GM12875 (cell line): ENCODE data around the gene PLCL2.
A peak's percentile ranks its signal among the peaks of the same experiment; 100 is the strongest.

Experiments
- H3K4me3 ChIP-seq: one replicate; pipeline ENCODE4 v1.5.1; 2011; ENCODE audit warnings: low read depth, low read length, control low read depth
- TF ChIP-seq, protein P1 (sequence below): IDR thresholded peaks from 2 replicates; pipeline ENCODE4 v1.5.1; 2011; ENCODE audit warnings: low read depth, mild to moderate bottlenecking, control low read depth, inconsistent platforms, low read length, moderate library complexity, borderline replicate concordance; ENCODE audit not compliant: insufficient read depth

The PLCL2 gene

DNA sequence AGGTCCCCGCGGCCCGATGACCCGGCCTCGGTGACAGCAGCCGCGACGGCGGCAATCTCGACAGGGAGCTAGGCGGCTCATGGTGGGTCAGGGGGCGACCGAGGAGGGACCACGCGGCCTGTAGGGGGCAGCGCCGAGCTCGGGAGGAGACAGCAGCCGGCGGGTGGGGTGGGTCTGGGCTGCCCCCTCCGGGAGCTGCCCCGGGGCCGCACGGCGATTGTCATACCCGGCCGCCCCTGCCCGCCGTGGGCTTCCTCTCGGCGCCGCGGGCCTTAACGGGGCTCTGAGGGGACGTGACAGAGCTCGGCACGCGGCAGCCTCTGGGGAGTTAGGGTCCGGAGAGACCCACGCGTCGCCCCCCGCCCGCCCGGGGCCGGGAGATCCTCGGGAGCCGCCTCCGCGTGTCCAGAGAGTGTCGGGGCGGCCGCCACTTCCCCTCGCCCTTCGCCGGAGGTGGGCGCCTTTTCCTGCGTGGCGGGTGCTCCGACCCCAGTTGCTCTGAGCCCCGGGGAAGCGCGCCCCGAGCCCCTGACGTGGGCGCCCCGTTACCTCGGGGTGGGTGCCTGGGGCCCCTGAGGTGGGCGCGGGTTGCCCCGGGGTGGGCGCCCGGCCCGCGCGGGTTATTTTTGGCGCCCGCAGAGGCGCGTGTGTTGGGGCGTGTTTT lies 539 bp upstream of the PLCL2 start:
- TF ChIP-seq, protein P1, sequence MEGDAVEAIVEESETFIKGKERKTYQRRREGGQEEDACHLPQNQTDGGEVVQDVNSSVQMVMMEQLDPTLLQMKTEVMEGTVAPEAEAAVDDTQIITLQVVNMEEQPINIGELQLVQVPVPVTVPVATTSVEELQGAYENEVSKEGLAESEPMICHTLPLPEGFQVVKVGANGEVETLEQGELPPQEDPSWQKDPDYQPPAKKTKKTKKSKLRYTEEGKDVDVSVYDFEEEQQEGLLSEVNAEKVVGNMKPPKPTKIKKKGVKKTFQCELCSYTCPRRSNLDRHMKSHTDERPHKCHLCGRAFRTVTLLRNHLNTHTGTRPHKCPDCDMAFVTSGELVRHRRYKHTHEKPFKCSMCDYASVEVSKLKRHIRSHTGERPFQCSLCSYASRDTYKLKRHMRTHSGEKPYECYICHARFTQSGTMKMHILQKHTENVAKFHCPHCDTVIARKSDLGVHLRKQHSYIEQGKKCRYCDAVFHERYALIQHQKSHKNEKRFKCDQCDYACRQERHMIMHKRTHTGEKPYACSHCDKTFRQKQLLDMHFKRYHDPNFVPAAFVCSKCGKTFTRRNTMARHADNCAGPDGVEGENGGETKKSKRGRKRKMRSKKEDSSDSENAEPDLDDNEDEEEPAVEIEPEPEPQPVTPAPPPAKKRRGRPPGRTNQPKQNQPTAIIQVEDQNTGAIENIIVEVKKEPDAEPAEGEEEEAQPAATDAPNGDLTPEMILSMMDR, result peak; percentile 83
- peak overlapping the region; percentile 79 for H3K4me3 ChIP-seq

DNA sequence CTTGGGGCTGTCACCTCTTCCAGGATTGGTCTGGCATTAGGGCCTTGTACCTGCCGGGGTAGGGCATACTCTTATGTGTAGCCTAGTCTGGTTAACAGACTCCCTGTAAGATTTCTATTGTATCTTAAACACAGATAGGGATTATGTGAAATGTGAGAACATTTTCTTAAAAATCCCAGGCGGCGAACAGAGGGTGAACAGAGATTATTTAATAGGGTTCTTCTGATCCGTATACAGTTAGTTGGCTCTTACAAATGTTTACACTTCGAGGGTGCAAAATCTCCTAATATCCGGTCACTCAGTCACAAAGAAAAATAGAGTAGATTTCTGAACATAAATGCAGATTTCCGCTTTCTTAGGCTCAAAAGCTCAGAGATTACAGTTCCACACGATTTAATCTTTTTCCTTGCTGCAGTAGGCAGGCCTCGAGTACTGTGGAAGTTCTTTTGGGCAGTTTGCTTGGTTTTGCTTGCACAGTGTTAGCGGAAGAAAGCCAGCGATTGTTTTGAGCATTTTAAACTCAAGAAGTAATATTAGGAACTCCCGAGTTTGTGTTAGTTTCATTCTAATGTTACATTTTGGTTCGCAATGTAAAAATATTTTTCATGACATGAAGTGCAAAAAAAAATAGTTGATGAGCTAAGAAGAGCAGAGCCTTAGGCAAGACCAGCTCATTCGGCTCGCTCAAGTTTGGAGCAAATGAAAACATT lies 993 bp downstream of the PLCL2 start:
- TF ChIP-seq, protein P1, result no peak
- peak overlapping the region; percentile 79 for H3K4me3 ChIP-seq

DNA sequence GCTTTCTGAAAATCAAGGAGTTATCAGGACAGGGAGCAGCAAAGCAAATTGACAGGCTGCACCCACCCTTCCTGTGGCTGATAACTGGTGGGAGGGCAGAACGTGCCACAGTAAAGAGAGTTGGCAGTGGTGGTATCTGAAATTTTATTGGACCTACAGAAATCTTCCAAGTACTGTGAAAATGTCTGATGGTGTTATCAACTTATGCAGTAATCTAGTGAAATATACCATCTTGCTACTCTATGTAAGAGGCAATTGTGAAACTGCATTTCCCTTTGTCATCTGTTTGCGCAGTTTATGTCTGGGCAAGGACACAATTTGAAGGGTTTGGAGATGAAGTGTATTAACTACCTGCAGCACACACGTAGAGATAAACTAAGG lies 1.5 kb downstream of the PLCL2 start:
- TF ChIP-seq, protein P1, result no peak
- peak overlapping the region; percentile 79 for H3K4me3 ChIP-seq

DNA sequence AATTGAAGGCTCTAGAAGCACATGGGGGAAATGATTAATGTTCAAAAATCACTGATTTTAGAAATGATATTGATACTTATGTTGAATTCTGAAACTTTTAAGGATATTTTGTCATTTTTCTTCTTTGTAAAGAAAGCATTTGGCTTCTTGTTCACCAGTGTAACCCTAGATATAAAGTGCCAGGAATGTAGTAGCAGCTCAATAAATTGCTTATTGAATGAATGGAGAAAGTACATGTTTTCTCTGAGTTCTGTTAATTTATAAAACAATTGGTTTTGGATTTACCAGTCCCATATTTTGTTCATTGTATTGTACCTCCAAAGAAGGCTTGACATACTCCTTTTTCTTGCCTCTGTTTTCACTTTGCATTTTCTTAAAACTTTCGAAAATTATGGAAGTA lies 2.4 kb downstream of the PLCL2 start:
- no peak overlapping the region for H3K4me3 ChIP-seq
- TF ChIP-seq, protein P1, result no peak

DNA sequence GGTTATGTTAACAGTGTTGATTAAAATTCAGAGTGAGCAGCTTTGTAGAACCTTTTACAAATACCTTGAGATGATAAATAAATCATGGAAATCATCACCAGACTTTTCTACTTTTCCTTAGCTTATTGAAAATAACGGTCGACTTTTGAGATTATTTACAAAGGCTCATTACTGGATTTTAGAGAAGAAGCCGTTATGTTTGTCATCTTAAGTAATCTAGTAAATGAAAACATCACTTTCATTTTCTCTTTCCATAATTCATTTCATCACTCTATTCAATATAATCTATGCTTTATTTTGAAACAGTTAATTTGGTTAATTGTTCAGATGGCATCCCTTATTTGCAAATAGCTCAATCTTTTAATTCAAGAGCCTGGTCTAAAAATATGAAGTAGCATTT lies 3.6 kb downstream of the PLCL2 start:
- TF ChIP-seq, protein P1, result no peak
- peak overlapping the region; percentile 37 for H3K4me3 ChIP-seq

DNA sequence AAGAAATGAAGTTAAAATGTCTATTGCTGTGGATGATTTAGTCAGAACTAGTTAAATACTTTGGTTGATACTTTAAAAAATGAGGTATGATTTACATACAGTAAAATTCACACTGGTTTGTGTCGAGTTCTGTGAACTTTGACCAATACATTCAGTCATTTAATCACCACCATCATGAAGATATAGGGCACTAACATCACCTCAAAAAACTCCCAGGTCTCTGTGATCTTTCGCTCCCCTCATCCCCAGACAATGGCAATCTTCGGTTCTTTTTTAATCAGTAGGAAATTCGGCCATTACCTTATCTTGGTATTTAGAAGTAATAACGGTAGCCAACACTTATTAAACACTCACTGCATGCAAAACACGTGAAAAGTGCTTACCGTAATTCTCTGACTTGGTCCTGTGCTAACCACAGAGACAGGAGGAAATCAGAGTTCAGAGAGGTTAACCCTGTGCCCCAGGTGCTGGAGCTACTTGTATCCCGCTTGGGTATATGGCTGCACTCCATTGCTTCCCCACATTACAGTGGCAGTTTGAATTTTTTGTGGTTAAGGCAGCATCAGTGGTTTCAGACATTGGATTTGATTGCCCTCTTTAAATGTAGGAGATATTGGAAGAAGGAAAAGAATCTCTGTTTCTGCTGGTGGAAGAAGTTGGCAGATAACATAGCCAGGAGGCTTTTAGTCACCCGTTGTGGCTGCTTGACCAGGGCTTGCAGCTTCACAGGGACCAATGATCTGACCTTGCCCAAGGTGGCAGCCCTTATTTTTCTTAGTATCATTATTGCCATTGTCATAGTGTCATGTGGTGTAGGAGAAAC lies 4.2 kb downstream of the PLCL2 start:
- peak overlapping the region; percentile 19 for H3K4me3 ChIP-seq
- TF ChIP-seq, protein P1, result no peak
